Lower leg skin (tissue), 3 donors: ENCODE results near the gene C4orf50.

Experiments used
- POLR2A ChIP-seq, 2 donors: fragments of 450-650 bp; IDR thresholded peaks; one replicate each; pipeline ENCODE4 v1.6.1; 2016 to 2017; ENCODE audit warnings: antibody characterized with exemption in 2 of 2, mild to moderate bottlenecking in 1 of 2, moderate library complexity in 1 of 2
- TF ChIP-seq, protein P1 (sequence below), 3 donors: fragments of 450-650 bp; IDR thresholded peaks; one replicate each; pipeline ENCODE4 v1.5.1; 2016; ENCODE audit warnings: antibody characterized with exemption in 3 of 3, mild to moderate bottlenecking in 3 of 3, moderate library complexity in 2 of 3

DNA sequence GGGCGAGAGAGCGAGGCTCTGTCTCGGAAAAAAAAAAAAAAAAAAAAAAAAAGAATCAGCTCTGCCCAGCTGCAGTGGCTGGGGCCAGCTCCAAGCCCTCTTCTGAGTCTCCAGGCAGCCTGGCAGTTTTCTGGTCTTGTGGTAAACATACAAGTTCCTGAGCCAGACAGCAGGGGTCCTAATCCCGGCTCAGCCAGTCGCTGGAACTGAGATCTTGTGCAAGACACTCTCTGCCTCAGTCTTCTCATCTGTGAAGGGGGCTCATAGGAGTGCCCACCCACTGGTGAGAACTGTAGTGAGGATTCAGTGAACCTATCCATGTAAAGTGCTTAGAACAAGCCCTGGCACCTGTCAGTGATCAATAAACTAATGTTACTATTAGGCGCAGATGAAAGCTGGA is 41.8 kb downstream of the C4orf50 start:
- no peak for TF ChIP-seq POLR2A (IDR thresholded peaks at IDR 0.05)
- TF ChIP-seq, protein P1, sequence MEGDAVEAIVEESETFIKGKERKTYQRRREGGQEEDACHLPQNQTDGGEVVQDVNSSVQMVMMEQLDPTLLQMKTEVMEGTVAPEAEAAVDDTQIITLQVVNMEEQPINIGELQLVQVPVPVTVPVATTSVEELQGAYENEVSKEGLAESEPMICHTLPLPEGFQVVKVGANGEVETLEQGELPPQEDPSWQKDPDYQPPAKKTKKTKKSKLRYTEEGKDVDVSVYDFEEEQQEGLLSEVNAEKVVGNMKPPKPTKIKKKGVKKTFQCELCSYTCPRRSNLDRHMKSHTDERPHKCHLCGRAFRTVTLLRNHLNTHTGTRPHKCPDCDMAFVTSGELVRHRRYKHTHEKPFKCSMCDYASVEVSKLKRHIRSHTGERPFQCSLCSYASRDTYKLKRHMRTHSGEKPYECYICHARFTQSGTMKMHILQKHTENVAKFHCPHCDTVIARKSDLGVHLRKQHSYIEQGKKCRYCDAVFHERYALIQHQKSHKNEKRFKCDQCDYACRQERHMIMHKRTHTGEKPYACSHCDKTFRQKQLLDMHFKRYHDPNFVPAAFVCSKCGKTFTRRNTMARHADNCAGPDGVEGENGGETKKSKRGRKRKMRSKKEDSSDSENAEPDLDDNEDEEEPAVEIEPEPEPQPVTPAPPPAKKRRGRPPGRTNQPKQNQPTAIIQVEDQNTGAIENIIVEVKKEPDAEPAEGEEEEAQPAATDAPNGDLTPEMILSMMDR (IDR thresholded peaks at IDR 0.05), result no peak
